Myocyte (in vitro differentiated cells): ENCODE measurements around the gene FAM168B. TPM values are rescaled to one million over a fixed set of nuclear protein-coding genes. Genes with fewer than 3 reads are reported as not detected.

Source experiments
- total RNA-seq: library from RNA; depleted of rRNA; stranded (reverse); fragments of >200 nt; gene quantifications from 2 replicates; pipeline ENCODE4 v1.2.3, GENCODE V29; 2014

FAM168B gene
- total RNA-seq, 1 donor from 2014 or later = 168 TPM

Other genes starting within 250 kb of the FAM168B start
- 82.0 and 88.6 TPM in 2 replicates for gene PLEKHB2, start 11.9 kb upstream of the FAM168B start, total RNA-seq
- gene POTEE, start 116.1 kb upstream of the FAM168B start, total RNA-seq = not detected in 2 replicates